Hematopoietic multipotent progenitor cell treated with erythropoietin and hydrocortisone succinate and interleukin-3 and kit ligand, for 4 days (in vitro differentiated cells): Measurements from ENCODE around the gene TINAGL1.
A peak's percentile ranks its signal among the peaks of the same experiment; 100 is the strongest.
"Not testable (repeated sequence)": the region's sequence is repeated elsewhere in the genome, so short reads cannot be mapped to it uniquely, and the experiment has no call there.

Experiments used
- DNase-seq: peaks from one replicate; pipeline ENCODE4 v3.0.0-alpha.2; 2015

Gene TINAGL1

GRCh38 chr1:31584869-31585735 is 8.8 kb downstream of the TINAGL1 start:
- no peak for DNase-seq

GRCh38 chr1:31585736-31586365 is 9.5 kb downstream of the TINAGL1 start:
- DNase-seq: no peak

GRCh38 chr1:31586376-31587327 is 10.3 kb downstream of the TINAGL1 start:
- no peak for DNase-seq

GRCh38 chr1:31587328-31587699 is 11.0 kb downstream of the TINAGL1 start:
- not testable (repeated sequence) for DNase-seq

GRCh38 chr1:31587720-31588423 is 11.6 kb downstream of the TINAGL1 start:
- peak; percentile 82 for DNase-seq

- no peak for DNase-seq
These were observed 12.6 kb downstream of the TINAGL1 start for GRCh38 chr1:31588751-31589515.

- no peak for DNase-seq
These were observed 15.2 kb downstream of the TINAGL1 start for GRCh38 chr1:31591425-31592093.

- no peak for DNase-seq
These were observed 15.8 kb downstream of the TINAGL1 start for GRCh38 chr1:31592132-31592531.

- DNase-seq: no peak
These were observed 16.9 kb downstream of the TINAGL1 start for GRCh38 chr1:31593136-31593665.

- peak; percentile 84 for DNase-seq
These were observed 17.7 kb downstream of the TINAGL1 start for GRCh38 chr1:31593770-31594632.

- no peak for DNase-seq
These were observed 19.8 kb downstream of the TINAGL1 start for GRCh38 chr1:31595836-31596736.

- DNase-seq: peak; percentile 80
These were observed 20.4 kb downstream of the TINAGL1 start for GRCh38 chr1:31596737-31597097.

- DNase-seq: no peak
These were observed 22.7 kb downstream of the TINAGL1 start for GRCh38 chr1:31598980-31599379.

- DNase-seq: no peak
These were observed 24.3 kb downstream of the TINAGL1 start for GRCh38 chr1:31600641-31601040.

GRCh38 chr1:31602081-31602480 is 25.8 kb downstream of the TINAGL1 start:
- no peak for DNase-seq

GRCh38 chr1:31605908-31606427 is 29.7 kb downstream of the TINAGL1 start:
- DNase-seq: peak; percentile 23

- no peak for DNase-seq
These were observed 31.0 kb downstream of the TINAGL1 start for GRCh38 chr1:31607360-31607759.

GRCh38 chr1:31609514-31610118 is 33.3 kb downstream of the TINAGL1 start:
- no peak for DNase-seq
